Measurements from ENCODE around the gene IL6ST. TPM values are rescaled to one million over a fixed set of nuclear protein-coding genes. Genes with fewer than 3 reads are reported as not detected.
"Not testable (repeated sequence)": the region's sequence is repeated elsewhere in the genome, so short reads cannot be mapped to it uniquely, and the experiment has no call there.

IL6ST gene
- total RNA-seq, 5 donors from 2014 or later (not counting 1 experiment from before 2014, with no cell fraction given): 113 to 330 (median 129) TPM

GRCh38 chr5:55941154-55941553 lies 53.6 kb downstream of the IL6ST start:
- H3K4me3 ChIP-seq (ENCODE audit: control insufficient read depth in 1 of 2, extremely low read depth in 1 of 2, low read length in 1 of 2); POLR2A ChIA-PET; H3K27me3 ChIP-seq (replicated peaks in 1 of 2; ENCODE audit: control insufficient read depth in 2 of 2, extremely low read depth in 1 of 2, insufficient read depth in 2 of 2, low read length in 1 of 2); H3K27me3 Mint-ChIP-seq; H3K27ac ChIP-seq (ENCODE audit: low read length); H3K9me3 Mint-ChIP-seq; DNase-seq; H3K4me1 ChIP-seq (ENCODE audit: control insufficient read depth in 1 of 2, extremely low read depth in 1 of 2, insufficient read depth in 2 of 2, low read length in 2 of 2); H3K4me3 Mint-ChIP-seq; H3K9me3 ChIP-seq: not testable (repeated sequence)
- peak in 1 of 4 experiments; percentile 11 for ATAC-seq (replicated peaks in 1 of 4)
- Mint-ChIP-seq H3K27ac (peak overlapping the region; percentile 4 to 56), H3K4me1 (peaks cover 18 to 34% (median 28%) of the 10 kb centered on the region in 3 donors), H3K36me3 (peaks cover 35% of the 10 kb centered on the region)
- H3K36me3 ChIP-seq (ENCODE audit: control insufficient read depth in 2 of 2, extremely low read depth in 1 of 2, insufficient read depth in 1 of 2, low read length in 1 of 2): peaks cover under 1 to 48% of the 10 kb centered on the region in 2 donors
- CTCF ChIA-PET: interaction anchor here in 1 of 2 donors (0.5 kb wide), 1 partner anchor 42 kb away, joined by 4 read pairs; no protein-coding TSS in a partner anchor
- 92% methylated on average over 3 of the region's 4 CpGs for WGBS (ENCODE audit: insufficient coverage)

- peaks cover 0 to 29% of the 10 kb centered on the region in 2 donors for H3K36me3 ChIP-seq (ENCODE audit: control insufficient read depth in 2 of 2, extremely low read depth in 1 of 2, insufficient read depth in 1 of 2, low read length in 1 of 2)
- Mint-ChIP-seq H3K27ac (peak overlapping the region; percentile 52), H3K36me3 (peaks cover 23% of the 10 kb centered on the region), H3K4me1 (peaks cover 2 to 21% (median 20%) of the 10 kb centered on the region in 3 donors)
- ChIA-PET CTCF (interaction anchor here (0.5 to 4.2 kb wide), 8 partner anchors 10 to 1200 kb away, joined by 3 to 47 read pairs (median 12); no protein-coding TSS in a partner anchor), POLR2A (interaction anchor here (0.5 to 1.6 kb wide), 3 partner anchors 7 to 265 kb away, joined by 3 to 4 read pairs (median 3); no protein-coding TSS in a partner anchor)
- not testable (repeated sequence) for H3K27ac ChIP-seq (ENCODE audit: low read length); ATAC-seq (replicated peaks in 1 of 4); H3K4me3 ChIP-seq (ENCODE audit: control insufficient read depth in 1 of 2, extremely low read depth in 1 of 2, low read length in 1 of 2); H3K4me1 ChIP-seq (ENCODE audit: control insufficient read depth in 1 of 2, extremely low read depth in 1 of 2, insufficient read depth in 2 of 2, low read length in 2 of 2); DNase-seq; H3K9me3 Mint-ChIP-seq; H3K9me3 ChIP-seq; H3K27me3 Mint-ChIP-seq; H3K4me3 Mint-ChIP-seq; H3K27me3 ChIP-seq (replicated peaks in 1 of 2; ENCODE audit: control insufficient read depth in 2 of 2, extremely low read depth in 1 of 2, insufficient read depth in 2 of 2, low read length in 1 of 2)
Observed at GRCh38 chr5:55937598-55937997, 57.2 kb downstream of the IL6ST start.

DNA sequence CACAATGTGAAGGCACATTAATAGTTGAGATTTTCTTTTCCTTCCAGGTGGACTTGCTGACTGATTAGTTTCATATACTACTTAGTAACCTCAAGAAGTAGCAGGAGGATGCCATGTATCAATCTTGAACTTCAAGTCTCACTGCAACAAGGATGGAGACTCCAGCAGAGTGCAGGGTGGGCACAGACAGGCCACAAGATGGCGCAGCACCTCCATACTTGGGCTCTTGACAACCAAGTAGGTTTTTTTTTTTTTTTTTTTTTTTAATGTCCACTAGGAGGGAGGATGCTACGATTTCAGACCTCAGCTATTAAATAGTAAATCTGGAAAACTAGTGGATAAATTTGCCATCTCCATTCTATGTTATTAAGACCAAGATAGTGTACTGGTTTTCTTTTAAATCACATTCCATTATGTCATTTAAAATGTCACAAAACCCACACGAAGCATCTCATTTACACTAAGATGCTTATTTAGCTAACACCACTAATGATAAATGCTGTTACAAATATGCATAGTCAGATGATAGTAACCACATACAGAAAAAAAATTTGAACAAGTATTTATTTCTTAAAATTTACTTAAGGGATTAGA lies 58.6 kb downstream of the IL6ST start:
- H3K36me3 ChIP-seq (ENCODE audit: control insufficient read depth in 2 of 2, extremely low read depth in 1 of 2, insufficient read depth in 1 of 2, low read length in 1 of 2): peaks cover 0 to 16% of the 10 kb centered on the region in 2 donors
- no peak overlapping the region for H3K4me3 ChIP-seq (ENCODE audit: control insufficient read depth in 1 of 2, extremely low read depth in 1 of 2, low read length in 1 of 2)
- peak; percentile 49 to 88 (median 72) for DNase-seq
- Mint-ChIP-seq H3K4me1 (peaks cover 0 to 15% (median 15%) of the 10 kb centered on the region in 3 donors), H3K27ac (peak overlapping the region in 1 of 2 donors; percentile 34), H3K9me3 (no peaks in the 10 kb centered on the region), H3K27me3 (no peaks in the 10 kb centered on the region), H3K36me3 (peaks cover 16% of the 10 kb centered on the region), H3K4me3 (no peak overlapping the region)
- no peak overlapping the region for H3K27ac ChIP-seq (ENCODE audit: low read length)
- CTCF ChIA-PET: interaction anchor here (0.5 to 4.2 kb wide), 31 partner anchors 9 to 1267 kb away, joined by 3 to 47 read pairs (median 6); no protein-coding TSS in a partner anchor
- H3K4me1 ChIP-seq (ENCODE audit: control insufficient read depth in 1 of 2, extremely low read depth in 1 of 2, insufficient read depth in 2 of 2, low read length in 2 of 2): no peaks in the 10 kb centered on the region
- no CpG with 5 or more reads among the region's 3 CpGs for WGBS (ENCODE audit: insufficient coverage)
- H3K27me3 ChIP-seq (replicated peaks in 1 of 2; ENCODE audit: control insufficient read depth in 2 of 2, extremely low read depth in 1 of 2, insufficient read depth in 2 of 2, low read length in 1 of 2): no peaks in the 10 kb centered on the region
- POLR2A ChIA-PET: interaction anchor here (0.5 to 1.6 kb wide), 7 partner anchors 9 to 1094 kb away, joined by 3 to 11 read pairs (median 8); no protein-coding TSS in a partner anchor
- ATAC-seq (replicated peaks in 1 of 4): peak; percentile 70 to 74 (median 73)
- H3K9me3 ChIP-seq: no peaks in the 10 kb centered on the region

GRCh38 chr5:55935371-55935770 lies 59.4 kb downstream of the IL6ST start:
- Histone ChIP-seq H3K27me3 (replicated peaks in 1 of 2; ENCODE audit: control insufficient read depth in 2 of 2, extremely low read depth in 1 of 2, insufficient read depth in 2 of 2, low read length in 1 of 2) (no peaks in the 10 kb centered on the region), H3K4me3 (ENCODE audit: control insufficient read depth in 1 of 2, extremely low read depth in 1 of 2, low read length in 1 of 2) (no peak overlapping the region), H3K36me3 (ENCODE audit: control insufficient read depth in 2 of 2, extremely low read depth in 1 of 2, insufficient read depth in 1 of 2, low read length in 1 of 2) (peaks cover 0 to 10% of the 10 kb centered on the region in 2 donors), H3K27ac (ENCODE audit: low read length) (no peak overlapping the region), H3K4me1 (ENCODE audit: control insufficient read depth in 1 of 2, extremely low read depth in 1 of 2, insufficient read depth in 2 of 2, low read length in 2 of 2) (no peaks in the 10 kb centered on the region), H3K9me3 (no peaks in the 10 kb centered on the region)
- ChIA-PET POLR2A (interaction anchor here (0.5 to 0.8 kb wide), 5 partner anchors 37 to 900 kb away, joined by 3 to 11 read pairs (median 3); no protein-coding TSS in a partner anchor), CTCF (interaction anchor here (0.6 to 4.2 kb wide), 20 partner anchors 9 to 1268 kb away, joined by 3 to 47 read pairs (median 3); no protein-coding TSS in a partner anchor)
- WGBS (ENCODE audit: insufficient coverage): 100% methylated on average over 1 of the region's 6 CpGs
- Mint-ChIP-seq H3K4me1 (peaks cover 0 to 14% (median 13%) of the 10 kb centered on the region in 3 donors), H3K27me3 (no peaks in the 10 kb centered on the region), H3K9me3 (no peaks in the 10 kb centered on the region), H3K4me3 (no peak overlapping the region), H3K27ac (no peak overlapping the region), H3K36me3 (peaks cover 12% of the 10 kb centered on the region)
- no peak for DNase-seq
- ATAC-seq (replicated peaks in 1 of 4): no peak

DNA sequence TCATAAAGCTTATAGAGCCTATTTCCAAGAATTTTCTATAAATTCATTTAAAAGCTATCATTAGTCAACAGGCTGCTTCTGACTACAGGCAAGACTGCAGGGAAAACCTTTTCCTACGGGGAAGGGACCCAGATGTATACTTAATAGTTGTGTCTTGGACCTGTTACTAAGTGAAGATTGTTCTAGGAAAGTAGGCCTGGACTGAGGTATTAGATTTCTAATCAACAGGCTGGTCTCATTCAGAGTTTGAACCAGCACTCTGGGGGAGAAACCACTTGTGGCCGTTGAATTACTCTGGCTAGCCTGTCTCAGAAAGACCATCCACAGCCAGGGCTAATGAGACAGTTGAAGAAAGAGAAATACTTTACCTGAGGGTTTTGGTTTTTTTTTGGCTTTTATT lies 60.0 kb downstream of the IL6ST start:
- whole genome bisulfite sequencing (ENCODE audit: insufficient coverage): 100% methylated on average over 1 of the region's 2 CpGs

DNA sequence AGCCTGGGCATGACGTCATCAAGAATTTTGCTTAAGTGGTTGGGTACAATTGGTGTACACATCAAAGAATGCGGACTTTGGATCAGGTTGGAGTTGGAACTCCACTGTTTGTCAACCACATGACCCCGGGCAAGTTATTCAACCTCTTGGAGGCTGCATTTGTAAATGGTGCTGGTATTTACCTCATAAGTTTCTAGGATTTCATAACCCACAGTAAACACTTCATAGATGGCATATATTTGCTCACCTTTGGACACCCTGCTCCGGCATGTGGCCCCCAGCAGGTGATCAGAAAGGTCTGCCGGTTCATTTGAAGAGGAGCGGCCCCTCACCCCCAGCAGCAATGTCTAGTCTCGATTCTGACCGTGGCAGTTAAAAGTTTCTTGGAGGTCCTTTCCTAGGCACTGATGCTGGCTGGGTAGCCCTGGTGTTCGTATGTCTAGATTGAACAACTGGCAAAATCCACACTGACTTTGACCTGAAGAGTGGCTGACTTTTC lies 60.6 kb downstream of the IL6ST start:
- CTCF ChIA-PET: interaction anchor here (1.1 to 4.2 kb wide), 2 partner anchors 14 to 267 kb away, joined by 3 to 22 read pairs; no protein-coding TSS in a partner anchor
- H3K27me3 Mint-ChIP-seq: no peaks in the 10 kb centered on the region
- H3K36me3 Mint-ChIP-seq: peaks cover 7% of the 10 kb centered on the region
- POLR2A ChIA-PET: no interaction called here
- Histone ChIP-seq H3K36me3 (ENCODE audit: control insufficient read depth in 2 of 2, extremely low read depth in 1 of 2, insufficient read depth in 1 of 2, low read length in 1 of 2) (peaks cover 0 to 5% of the 10 kb centered on the region in 2 donors), H3K27me3 (replicated peaks in 1 of 2; ENCODE audit: control insufficient read depth in 2 of 2, extremely low read depth in 1 of 2, insufficient read depth in 2 of 2, low read length in 1 of 2) (no peaks in the 10 kb centered on the region), H3K9me3 (no peaks in the 10 kb centered on the region), H3K27ac (ENCODE audit: low read length) (no peak overlapping the region), H3K4me3 (ENCODE audit: control insufficient read depth in 1 of 2, extremely low read depth in 1 of 2, low read length in 1 of 2) (no peak overlapping the region), H3K4me1 (ENCODE audit: control insufficient read depth in 1 of 2, extremely low read depth in 1 of 2, insufficient read depth in 2 of 2, low read length in 2 of 2) (no peaks in the 10 kb centered on the region)
- H3K9me3 Mint-ChIP-seq: no peaks in the 10 kb centered on the region
- DNase-seq (no peak), ATAC-seq (replicated peaks in 1 of 4) (no peak)
- no peak overlapping the region for H3K4me3 Mint-ChIP-seq
- WGBS (ENCODE audit: insufficient coverage): 91% methylated on average over 7 of the region's 9 CpGs
- H3K4me1 Mint-ChIP-seq: peaks cover 0 to 8% (median 7%) of the 10 kb centered on the region in 3 donors
- H3K27ac Mint-ChIP-seq: no peak overlapping the region

More for the DNA sequence above, 60.0 kb downstream of the IL6ST start:
- no peak overlapping the region for H3K4me3 Mint-ChIP-seq
- DNase-seq (no peak), ATAC-seq (replicated peaks in 1 of 4) (no peak)
- peaks cover 0 to 12% (median 9%) of the 10 kb centered on the region in 3 donors for H3K4me1 Mint-ChIP-seq
- no peaks in the 10 kb centered on the region for H3K27me3 ChIP-seq (replicated peaks in 1 of 2; ENCODE audit: control insufficient read depth in 2 of 2, extremely low read depth in 1 of 2, insufficient read depth in 2 of 2, low read length in 1 of 2)
- no peak overlapping the region for H3K27ac Mint-ChIP-seq
- ChIA-PET POLR2A (interaction anchor here (0.5 to 0.7 kb wide), 2 partner anchors 21 to 333 kb away, joined by 3 to 4 read pairs; no protein-coding TSS in a partner anchor), CTCF (interaction anchor here (0.5 to 4.2 kb wide), 14 partner anchors 8 to 898 kb away, joined by 3 to 47 read pairs (median 4); no protein-coding TSS in a partner anchor)
- H3K36me3 Mint-ChIP-seq: peaks cover 8% of the 10 kb centered on the region
- no peak overlapping the region for H3K27ac ChIP-seq (ENCODE audit: low read length)
- no peaks in the 10 kb centered on the region for H3K9me3 Mint-ChIP-seq
- no peaks in the 10 kb centered on the region for H3K9me3 ChIP-seq
- H3K4me1 ChIP-seq (ENCODE audit: control insufficient read depth in 1 of 2, extremely low read depth in 1 of 2, insufficient read depth in 2 of 2, low read length in 2 of 2): no peaks in the 10 kb centered on the region
- H3K36me3 ChIP-seq (ENCODE audit: control insufficient read depth in 2 of 2, extremely low read depth in 1 of 2, insufficient read depth in 1 of 2, low read length in 1 of 2): peaks cover 0 to 9% of the 10 kb centered on the region in 2 donors
- no peaks in the 10 kb centered on the region for H3K27me3 Mint-ChIP-seq
- no peak overlapping the region for H3K4me3 ChIP-seq (ENCODE audit: control insufficient read depth in 1 of 2, extremely low read depth in 1 of 2, low read length in 1 of 2)

Data from T-cell (primary cell).